ENCODE data around the gene CIPC.

The CIPC gene

GRCh38 chr14:77126461-77126990 is 28.5 kb downstream of the CIPC start:
- TF ChIP-seq CTCF (IDR thresholded peaks at IDR 0.05; ENCODE audit: low read depth, low read length) = no peak
- no peak for DNase-seq (ENCODE audit: extremely low read depth, low read depth)

GRCh38 chr14:77128414-77128891 is 30.4 kb downstream of the CIPC start:
- no peak for DNase-seq (ENCODE audit: extremely low read depth, low read depth)
- TF ChIP-seq CTCF (IDR thresholded peaks at IDR 0.05; ENCODE audit: low read depth, low read length) = no peak

- TF ChIP-seq CTCF (IDR thresholded peaks at IDR 0.05; ENCODE audit: low read depth, low read length) = no peak
- DNase-seq (ENCODE audit: extremely low read depth, low read depth) = no peak
Observed at GRCh38 chr14:77130386-77130785, 32.3 kb downstream of the CIPC start.

- no peak for TF ChIP-seq CTCF (IDR thresholded peaks at IDR 0.05; ENCODE audit: low read depth, low read length)
- no peak for DNase-seq (ENCODE audit: extremely low read depth, low read depth)
Observed at GRCh38 chr14:77131206-77131605, 33.1 kb downstream of the CIPC start.

- DNase-seq (ENCODE audit: extremely low read depth, low read depth) = no peak
- no peak for TF ChIP-seq CTCF (IDR thresholded peaks at IDR 0.05; ENCODE audit: low read depth, low read length)
Observed at GRCh38 chr14:77131871-77132486, 33.9 kb downstream of the CIPC start.

- no peak for DNase-seq (ENCODE audit: extremely low read depth, low read depth)
- no peak for TF ChIP-seq CTCF (IDR thresholded peaks at IDR 0.05; ENCODE audit: low read depth, low read length)
Observed at GRCh38 chr14:77133720-77134338, 35.8 kb downstream of the CIPC start.

GRCh38 chr14:77139022-77139421 is 41.0 kb downstream of the CIPC start:
- TF ChIP-seq CTCF (IDR thresholded peaks at IDR 0.05; ENCODE audit: low read depth, low read length) = no peak
- no peak for DNase-seq (ENCODE audit: extremely low read depth, low read depth)

All from AG09319 (cell line).